PC-9 (cell line): Measurements from ENCODE around the gene ATG5. TPM values are rescaled to one million over a fixed set of nuclear protein-coding genes. Genes with fewer than 3 reads are reported as not detected.

Experiments used
- BruUV-seq: library from RNA; stranded (reverse); fragments of 400-500 nt; replicated peaks from 2 replicates; lab custom pipeline; 2021; lab: Mats Ljungman, UMichigan
- CTCF ChIA-PET: fragments of 300-600 bp; sonication (Branson Sonifier 250); formaldehyde crosslinking; loops from one replicate; lab custom pipeline; 2022; ENCODE audit warnings: antibody characterized with exemption; lab: Charles Lee
- POLR2A ChIA-PET: fragments of 300-600 bp; sonication (Branson Sonifier 250); formaldehyde crosslinking; loops from one replicate; lab custom pipeline; 2022; ENCODE audit warnings: antibody characterized with exemption; ENCODE audit not compliant: unreplicated experiment; lab: Charles Lee
- DNase-seq, 2 experiments: peaks; one replicate each; pipeline versions ENCODE4 v3.0.0 to v3.0.0-alpha.2; 2015 to 2022; ENCODE audit warnings: mixed read lengths in 1 of 2
- H2AFZ ChIP-seq: fragments of 200-600 bp; sonication (generic); 2 replicates; pipeline ENCODE4 v1.8.1; 2017; ENCODE audit warnings: antibody characterized with exemption
- H3F3A ChIP-seq: fragments of 200-600 bp; sonication (generic); 2 replicates; pipeline ENCODE4 v1.8.1; 2017; ENCODE audit warnings: antibody characterized with exemption, mild to moderate bottlenecking, low read depth; ENCODE audit not compliant: insufficient read depth
- H3K27ac ChIP-seq: fragments of 200-600 bp; sonication (generic); 2 replicates; pipeline ENCODE4 v1.6.1; 2016; ENCODE audit warnings: mixed run types
- H3K27me3 ChIP-seq: fragments of 200-600 bp; sonication (generic); 2 replicates; pipeline ENCODE4 v1.6.1; 2016; ENCODE audit warnings: low read depth, mixed run types; ENCODE audit not compliant: insufficient read depth
- H3K36me3 ChIP-seq: fragments of 200-600 bp; sonication (generic); 2 replicates; pipeline ENCODE4 v1.6.1; 2016; ENCODE audit warnings: low read depth, mixed run types
- H3K4me1 ChIP-seq: fragments of 200-600 bp; sonication (generic); replicated peaks from 2 replicates; pipeline ENCODE4 v1.6.1; 2016; ENCODE audit warnings: mixed run types; ENCODE audit not compliant: insufficient read depth
- H3K4me2 ChIP-seq: fragments of 200-600 bp; sonication (generic); 2 replicates; pipeline ENCODE4 v1.6.1; 2017; ENCODE audit warnings: mixed run types
- H3K4me3 ChIP-seq: fragments of 200-600 bp; sonication (generic); 2 replicates; pipeline ENCODE4 v1.6.1; 2016; ENCODE audit warnings: mixed run types
- H3K79me2 ChIP-seq: fragments of 200-600 bp; sonication (generic); 2 replicates; pipeline ENCODE4 v1.6.1; 2017; ENCODE audit warnings: low read depth, mixed run types
- H3K9me2 ChIP-seq: fragments of 200-600 bp; sonication (generic); 2 replicates; pipeline ENCODE4 v1.8.1; 2017; ENCODE audit warnings: mild to moderate bottlenecking; ENCODE audit not compliant: insufficient read depth
- H3K9me3 ChIP-seq: fragments of 200-600 bp; sonication (generic); 2 replicates; pipeline ENCODE4 v1.8.1; 2016; ENCODE audit warnings: low read depth; ENCODE audit not compliant: insufficient read depth
- H4K20me1 ChIP-seq: fragments of 200-600 bp; sonication (generic); 2 replicates; pipeline ENCODE4 v1.8.1; 2017; ENCODE audit not compliant: insufficient read depth
- CTCF ChIP-seq: fragments of 200-600 bp; sonication (generic); conservative IDR thresholded peaks from 2 replicates; pipeline ENCODE4 v1.6.1; 2017; ENCODE audit warnings: mixed run types, antibody characterized with exemption, mild to moderate bottlenecking, moderate library complexity
- EZH2 ChIP-seq: fragments of 200-600 bp; sonication (generic); IDR thresholded peaks from 2 replicates; pipeline ENCODE4 v1.8.0; 2017; ENCODE audit warnings: antibody characterized with exemption, low read depth
- intact Hi-C: fragments of 100-400 bp; cut with micrococcal nuclease; formaldehyde crosslinking; loops from one replicate; pipeline ENCODE4 v1.10.0; 2022; ENCODE audit not compliant: unreplicated experiment
- total RNA-seq: library from RNA; stranded (reverse); gene quantifications from 2 replicates; pipeline ENCODE4 v1.2.3, GENCODE V29; 2021

Gene ATG5
- total RNA-seq, 1 experiment from 2014 or later, result 39.8 TPM

GRCh38 chr6:106199998-106200397 lies 125.6 kb downstream of the ATG5 start:
- Histone ChIP-seq H3F3A (peaks cover 11% of the 10 kb centered on the region), H3K4me1 (peaks cover 11% of the 10 kb centered on the region), H2AFZ (no peak overlapping the region), H3K9me3 (no peaks in the 10 kb centered on the region), H3K27me3 (no peaks in the 10 kb centered on the region), H3K4me2 (no peak overlapping the region), H4K20me1 (no peaks in the 10 kb centered on the region), H3K79me2 (no peaks in the 10 kb centered on the region), H3K9me2 (no peaks in the 10 kb centered on the region), H3K4me3 (no peak overlapping the region), H3K36me3 (0 out of 2 replicates have a peak, but pooled peaks cover 20% of the 10 kb centered on the region), H3K27ac (no peak overlapping the region)
- TF ChIP-seq EZH2 (no peak), CTCF (no peak)
- CTCF ChIA-PET, result no interaction called here
- intact Hi-C loops, result loop anchor here (5.0 kb wide), 1 partner anchor 53 kb away; no protein-coding TSS in a partner anchor
- DNase-seq, result no peak
- no TSS peak for BruUV-seq
- POLR2A ChIA-PET, result interaction anchor here (0.6 kb wide), 1 partner anchor 10 kb away, joined by 4 read pairs; no protein-coding TSS in a partner anchor

GRCh38 chr6:106199331-106199730 lies 126.2 kb downstream of the ATG5 start:
- H3F3A ChIP-seq, result peaks cover 17% of the 10 kb centered on the region
- H2AFZ ChIP-seq, result no peak overlapping the region
- H3K4me1 ChIP-seq, result peaks cover 18% of the 10 kb centered on the region
- H3K27ac ChIP-seq, result no peak overlapping the region
- CTCF ChIA-PET, result no interaction called here
- H3K4me3 ChIP-seq, result no peak overlapping the region
- H4K20me1 ChIP-seq, result no peaks in the 10 kb centered on the region
- intact Hi-C loops, result loop anchor here (5.0 kb wide), 1 partner anchor 52 kb away; no protein-coding TSS in a partner anchor
- H3K4me2 ChIP-seq, result no peak overlapping the region
- no peak for DNase-seq
- no TSS peak for BruUV-seq
- H3K9me2 ChIP-seq, result no peaks in the 10 kb centered on the region
- H3K27me3 ChIP-seq, result no peaks in the 10 kb centered on the region
- H3K9me3 ChIP-seq, result no peaks in the 10 kb centered on the region
- H3K36me3 ChIP-seq, result 0 out of 2 replicates have a peak, but pooled peaks cover 20% of the 10 kb centered on the region
- TF ChIP-seq EZH2 (no peak), CTCF (no peak)
- H3K79me2 ChIP-seq, result no peaks in the 10 kb centered on the region
- POLR2A ChIA-PET, result interaction anchor here (0.6 to 0.7 kb wide), 3 partner anchors 9 to 408 kb away, joined by 3 to 5 read pairs (median 4); no protein-coding TSS in a partner anchor

- no peak overlapping the region for H3K27ac ChIP-seq
- intact Hi-C loops, result loop anchor here (5.0 kb wide), 1 partner anchor 50 kb away; no protein-coding TSS in a partner anchor
- TF ChIP-seq EZH2 (no peak), CTCF (no peak)
- ChIA-PET CTCF (no interaction called here), POLR2A (no interaction called here)
- no TSS peak for BruUV-seq
- H3F3A ChIP-seq, result peaks cover 18% of the 10 kb centered on the region
- H3K4me2 ChIP-seq, result no peak overlapping the region
- DNase-seq, result no peak
- H2AFZ ChIP-seq, result no peak overlapping the region
- peaks cover 27% of the 10 kb centered on the region; the same call in 1 of the 2 replicates for H3K36me3 ChIP-seq
- peaks cover 12% of the 10 kb centered on the region; the same call in 1 of the 2 replicates for H3K79me2 ChIP-seq
- H3K27me3 ChIP-seq, result no peaks in the 10 kb centered on the region
- H3K9me2 ChIP-seq, result no peaks in the 10 kb centered on the region
- no peaks in the 10 kb centered on the region for H3K9me3 ChIP-seq
- H3K4me3 ChIP-seq, result no peak overlapping the region
- no peaks in the 10 kb centered on the region for H4K20me1 ChIP-seq
- peaks cover 25% of the 10 kb centered on the region for H3K4me1 ChIP-seq
These were observed 128.1 kb downstream of the ATG5 start for GRCh38 chr6:106197441-106197840.
